WTC11 (cell line): ENCODE data around the gene SLC22A15. TPM values are rescaled to one million over a fixed set of nuclear protein-coding genes. Genes with fewer than 3 reads are reported as not detected.

Source experiments
- ATAC-seq: fragments of 200-7000 bp; cut with Tn5 transposase; 2 replicates; pipeline ENCODE4 v1.10.0; 2021; ENCODE audit warnings: mild to moderate bottlenecking, moderate library complexity
- CTCF ChIA-PET: fragments of 300-600 bp; sonication (Branson Sonifier 250); formaldehyde crosslinking; loops from one replicate; lab custom pipeline; 2021; ENCODE audit warnings: antibody characterized with exemption; lab: Charles Lee
- POLR2A ChIA-PET: fragments of 350-600 bp; sonication (Branson Sonifier 250); formaldehyde crosslinking; loops from one replicate; lab custom pipeline; 2021; ENCODE audit warnings: antibody characterized with exemption; lab: Charles Lee
- DNase-seq: peaks from one replicate; pipeline ENCODE4 v3.0.0; 2021; ENCODE audit warnings: low spot score
- H3K27ac Mint-ChIP-seq: 2 replicates; pipeline ENCODE4 v1.8.0; 2021; ENCODE audit warnings: mixed read lengths
- H3K27me3 Mint-ChIP-seq: 2 replicates; pipeline ENCODE4 v1.8.0; 2021; ENCODE audit warnings: low read depth, mild to moderate bottlenecking, moderate library complexity, mixed read lengths
- H3K36me3 Mint-ChIP-seq: 2 replicates; pipeline ENCODE4 v1.8.0; 2021; ENCODE audit warnings: mixed read lengths
- H3K4me1 Mint-ChIP-seq: 2 replicates; pipeline ENCODE4 v1.8.0; 2022; ENCODE audit warnings: mixed read lengths
- H3K4me3 Mint-ChIP-seq: 2 replicates; pipeline ENCODE4 v1.8.0; 2021; ENCODE audit warnings: mild to moderate bottlenecking, moderate library complexity, mixed read lengths
- H3K9me3 Mint-ChIP-seq: 2 replicates; pipeline ENCODE4 v1.8.0; 2021; ENCODE audit warnings: mixed read lengths
- ARID4B ChIP-seq: sonication (generic); formaldehyde crosslinking; IDR thresholded peaks from 2 replicates; pipeline ENCODE4 v1.8.0; 2023; ENCODE audit warnings: missing genetic modification reagents, mild to moderate bottlenecking, borderline replicate concordance
- E2F4 ChIP-seq: sonication (generic); formaldehyde crosslinking; IDR thresholded peaks from 2 replicates; pipeline ENCODE4 v1.8.1; 2022; ENCODE audit warnings: low read depth, mild to moderate bottlenecking, moderate library complexity, missing genetic modification reagents, borderline replicate concordance
- E2F5 ChIP-seq: sonication (generic); formaldehyde crosslinking; IDR thresholded peaks from 2 replicates; pipeline ENCODE4 v1.8.1; 2022; ENCODE audit warnings: mild to moderate bottlenecking, moderate library complexity, missing genetic modification reagents
- FOXP1 ChIP-seq: sonication (generic); formaldehyde crosslinking; IDR thresholded peaks from 2 replicates; pipeline ENCODE4 v1.8.0; 2022; ENCODE audit warnings: missing genetic modification reagents, mild to moderate bottlenecking, moderate library complexity, borderline replicate concordance
- JUN ChIP-seq: sonication (generic); formaldehyde crosslinking; IDR thresholded peaks from 2 replicates; pipeline ENCODE4 v1.8.0; 2023; ENCODE audit warnings: mild to moderate bottlenecking, missing genetic modification reagents
- MYBL2 ChIP-seq: sonication (generic); formaldehyde crosslinking; IDR thresholded peaks from 2 replicates; pipeline ENCODE4 v1.8.1; 2023; ENCODE audit warnings: mild to moderate bottlenecking, moderate library complexity, missing genetic modification reagents
- PRRX2 ChIP-seq: fragments of 250-450 bp; sonication (Bioruptor Pico); IDR thresholded peaks from 2 replicates; pipeline ENCODE4 v1.8.0; 2021; ENCODE audit warnings: mild to moderate bottlenecking
- STAT6 ChIP-seq: sonication (generic); formaldehyde crosslinking; conservative IDR thresholded peaks from 2 replicates; pipeline ENCODE4 v1.8.1; 2023; ENCODE audit warnings: mild to moderate bottlenecking, low read depth, missing genetic modification reagents, moderate library complexity
- TEAD1 ChIP-seq: sonication (generic); formaldehyde crosslinking; IDR thresholded peaks from 2 replicates; pipeline ENCODE4 v1.8.0; 2022; ENCODE audit warnings: mild to moderate bottlenecking, missing genetic modification reagents
- ZNF138 ChIP-seq: sonication (generic); formaldehyde crosslinking; conservative IDR thresholded peaks from 2 replicates; pipeline ENCODE4 v1.8.1; 2022; ENCODE audit warnings: mild to moderate bottlenecking, moderate library complexity, missing genetic modification reagents
- ZNF232 ChIP-seq: sonication (generic); formaldehyde crosslinking; IDR thresholded peaks from 2 replicates; pipeline ENCODE4 v1.8.0; 2022; ENCODE audit warnings: mild to moderate bottlenecking, missing genetic modification reagents
- ZNF281 ChIP-seq: sonication (generic); formaldehyde crosslinking; IDR thresholded peaks from 2 replicates; pipeline ENCODE4 v1.8.0; 2023; ENCODE audit warnings: mild to moderate bottlenecking, missing genetic modification reagents
- total RNA-seq: library from RNA; stranded (reverse); gene quantifications from 3 replicates; pipeline ENCODE4 v1.2.3, GENCODE V29; 2021

Gene SLC22A15
- total RNA-seq, 1 experiment from 2014 or later, result 4.5 TPM

GRCh38 chr1:115929881-115930280 is 46.4 kb upstream of the SLC22A15 start (continued):
- TF ChIP-seq ARID4B (CRISPR knock-in tag), result no peak
- no peak for TF ChIP-seq ZNF281 (CRISPR knock-in tag)
- no peak for TF ChIP-seq E2F4 (CRISPR knock-in tag)
- TF ChIP-seq FOXP1 (CRISPR knock-in tag), result no peak
- TF ChIP-seq MYBL2, result no peak
- TF ChIP-seq STAT6 (CRISPR knock-in tag), result no peak
- no peak for TF ChIP-seq PRRX2
- TF ChIP-seq, all 79 proteins: peak for 0

- Mint-ChIP-seq H3K27me3 (no peaks in the 10 kb centered on the region), H3K36me3 (no peaks in the 10 kb centered on the region), H3K4me3 (no peak overlapping the region), H3K9me3 (peaks cover 4% of the 10 kb centered on the region), H3K4me1 (peaks cover 26% of the 10 kb centered on the region), H3K27ac (no peak overlapping the region)
- ATAC-seq (no peak), DNase-seq (no peak)
- CTCF ChIA-PET, result interaction anchor here (1.6 kb wide), 1 partner anchor 87 kb away, joined by 5 read pairs; no protein-coding TSS in a partner anchor
- no peak for TF ChIP-seq JUN (CRISPR knock-in tag)
- TF ChIP-seq TEAD1 (CRISPR knock-in tag), result no peak
- TF ChIP-seq ZNF232 (CRISPR knock-in tag), result no peak
- TF ChIP-seq E2F5 (CRISPR knock-in tag), result no peak
- no peak for TF ChIP-seq ZNF138 (CRISPR knock-in tag)
- no peak for TF ChIP-seq STAT6 (CRISPR knock-in tag)
- POLR2A ChIA-PET, result no interaction called here
Measured at GRCh38 chr1:115933625-115934024, 42.7 kb upstream of the SLC22A15 start.
